Measurements from ENCODE around the gene CLDN11. TPM values are rescaled to one million over a fixed set of nuclear protein-coding genes. Genes with fewer than 3 reads are reported as not detected.

CLDN11 gene
- total and polyA plus RNA-seq, 2 of the 8 experiments (the other 6 are each of a cell fraction or from before 2014, with no cell fraction given): 4.8 to 12.5 TPM

DNA sequence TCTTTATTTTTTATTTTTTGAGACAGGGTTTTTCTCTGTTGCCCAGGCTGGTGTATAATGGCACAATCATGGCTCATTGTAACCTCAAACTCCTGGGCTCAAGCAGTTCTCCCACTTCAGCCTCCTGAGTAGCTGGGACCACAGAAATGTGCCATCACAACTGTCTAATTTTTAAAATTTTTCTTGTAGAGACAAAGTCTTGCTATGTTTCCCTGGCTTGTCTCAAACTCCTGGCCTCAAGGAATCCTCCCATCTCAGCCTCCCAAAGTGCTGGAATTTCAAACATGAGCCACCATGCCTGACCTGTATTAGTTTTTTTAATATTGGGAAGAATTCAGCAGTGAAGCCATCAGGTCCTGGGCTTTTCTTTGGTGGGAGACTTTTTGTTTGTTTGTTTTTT is 13.6 kb upstream of the CLDN11 start:
- Histone ChIP-seq H3K23me2 (ENCODE audit: low read depth, low read length) (no peaks in the 10 kb centered on the region), H3K9me3 (ENCODE audit: insufficient read depth in 2 of 2, low read depth in 1 of 2, low read length in 1 of 2) (no peaks in the 10 kb centered on the region), H4K20me1 (replicated peaks in 1 of 2; ENCODE audit: control insufficient read depth in 1 of 2, insufficient read depth in 2 of 2, low read length in 2 of 2) (no peaks in the 10 kb centered on the region), H2BK15ac (ENCODE audit: low read length) (no peak overlapping the region), H3K27me3 (replicated peaks in 1 of 4; ENCODE audit: control insufficient read depth in 3 of 4, extremely low read depth in 1 of 4, insufficient read depth in 3 of 4, low read length in 3 of 4) (no peaks in the 10 kb centered on the region), H3K4me2 (ENCODE audit: insufficient read depth in 1 of 2, low read depth in 2 of 2, low read length in 2 of 2) (no peak overlapping the region), H3K18ac (ENCODE audit: extremely low read depth, low read length) (no peak overlapping the region), H2BK20ac (ENCODE audit: low read length) (no peak overlapping the region), H3K4ac (replicated peaks; ENCODE audit: insufficient read length, low read depth, low read length) (no peak overlapping the region), H3K27ac (ENCODE audit: low read depth, low read length) (no peak overlapping the region), H3K4me1 (replicated peaks in 1 of 4; ENCODE audit: control insufficient read depth in 3 of 4, insufficient read depth in 4 of 4, low read length in 3 of 4) (no peaks in the 10 kb centered on the region), H4K8ac (ENCODE audit: extremely low read depth, insufficient read depth, low read length) (no peak overlapping the region), H3K79me2 (ENCODE audit: control insufficient read depth in 1 of 2, insufficient read depth in 2 of 2, low read length in 2 of 2) (no peaks in the 10 kb centered on the region), H3K79me1 (ENCODE audit: low read depth, low read length) (no peaks in the 10 kb centered on the region), H3K4me3 (ENCODE audit: extremely low read depth in 1 of 4, insufficient read depth in 2 of 4, low read depth in 3 of 4, low read length in 4 of 4) (no peak overlapping the region), H3K56ac (replicated peaks; ENCODE audit: insufficient read length, low read depth, low read length) (no peak overlapping the region), H4K91ac (replicated peaks; ENCODE audit: insufficient read length, low read length) (no peak overlapping the region), H2AK5ac (ENCODE audit: low read depth, low read length) (no peak overlapping the region), H2BK120ac (replicated peaks; ENCODE audit: low read depth, low read length) (no peak overlapping the region), H2BK12ac (ENCODE audit: low read depth, low read length) (no peak overlapping the region), H3K36me3 (ENCODE audit: control insufficient read depth in 2 of 4, insufficient read depth in 4 of 4, low read length in 3 of 4) (no peaks in the 10 kb centered on the region), H3K14ac (ENCODE audit: insufficient read length) (no peak overlapping the region), H4K5ac (ENCODE audit: insufficient read length, low read depth, low read length) (no peak overlapping the region), H2BK5ac (ENCODE audit: low read depth, low read length) (no peak overlapping the region), H3K23ac (ENCODE audit: insufficient read length) (no peak overlapping the region), H2AFZ (ENCODE audit: low read length) (no peak overlapping the region), H3K9ac (replicated peaks in 1 of 4; ENCODE audit: extremely low read depth in 1 of 4, low read depth in 3 of 4, low read length in 3 of 4) (no peak overlapping the region)
- DNase-seq (ENCODE audit: low read depth in 1 of 2, low spot score in 2 of 2) (no peak), FAIRE-seq (no peak)
- ChIA-PET CTCF (ENCODE audit: partially characterized antibody) (interaction anchor here (0.7 kb wide), 1 partner anchor 419 kb away, joined by 3 read pairs; no protein-coding TSS in a partner anchor), POLR2A (ENCODE audit: partially characterized antibody) (interaction anchor here (0.6 kb wide), 1 partner anchor 408 kb away, joined by 3 read pairs; no protein-coding TSS in a partner anchor)
- TF ChIP-seq KDM4A (IDR thresholded peaks at IDR 0.05; ENCODE audit: low read depth, low read length, severe bottlenecking): no peak
- no peak for TF ChIP-seq HDAC6 (IDR thresholded peaks at IDR 0.05; ENCODE audit: low read depth, low read length)

Measured in H1 (cell line).